ENCODE measurements around the gene MAN2A1. TPM values are rescaled to one million over a fixed set of nuclear protein-coding genes. Genes with fewer than 3 reads are reported as not detected.
A peak's percentile ranks its signal among the peaks of the same experiment; 100 is the strongest.

The MAN2A1 gene
- total and polyA plus RNA-seq, 2 experiments from 2014 or later, result 4.4 to 8.6 TPM

DNA sequence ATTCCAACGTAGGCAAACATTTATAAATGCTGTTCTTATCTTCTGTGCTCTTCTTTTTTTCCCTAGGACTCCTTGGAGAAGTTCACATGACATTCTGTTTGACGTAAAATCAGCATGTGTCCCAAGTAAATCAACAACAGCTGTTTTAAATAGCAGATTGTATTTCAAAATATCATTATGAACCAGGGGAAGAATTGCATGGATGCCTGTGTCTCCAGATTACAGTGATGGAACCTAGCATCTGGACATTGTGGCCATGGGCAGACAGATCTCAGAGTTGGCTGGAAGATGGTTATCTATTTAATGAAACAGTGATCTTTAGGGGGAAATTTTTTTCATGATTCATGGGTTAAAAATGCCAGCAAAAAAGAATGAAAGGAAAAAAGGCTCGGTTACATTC is 222.0 kb downstream of the MAN2A1 start:
- peaks cover 67% of the 10 kb centered on the region for H3K27me3 ChIP-seq

DNA sequence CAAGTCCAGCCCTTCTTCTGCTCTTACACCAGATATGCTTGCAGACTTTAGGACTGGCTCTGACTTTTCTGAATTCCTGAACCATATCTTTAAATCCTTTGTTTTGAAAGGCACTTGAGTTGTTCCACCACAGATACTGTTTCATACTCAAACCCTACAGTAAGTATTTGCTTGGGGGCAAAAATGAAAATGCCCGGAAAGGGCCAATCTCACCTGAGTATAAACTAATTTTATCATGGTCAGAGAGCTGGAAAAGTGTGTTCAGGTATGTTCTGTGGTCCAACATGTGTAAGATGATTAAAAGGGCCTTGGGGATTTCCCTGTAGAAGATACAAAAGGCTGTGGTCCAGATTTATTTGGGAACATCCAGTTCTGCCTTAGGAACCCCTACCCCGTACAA is 225.2 kb downstream of the MAN2A1 start:
- Histone ChIP-seq H3K27ac (no peak overlapping the region), H3K27me3 (peaks cover 63% of the 10 kb centered on the region), H3K36me3 (no peaks in the 10 kb centered on the region), H3K9me3 (ENCODE audit: low read depth) (no peaks in the 10 kb centered on the region), H3K4me1 (ENCODE audit: low read depth) (no peaks in the 10 kb centered on the region), H3K4me3 (no peak overlapping the region)
- TF ChIP-seq, protein P1, sequence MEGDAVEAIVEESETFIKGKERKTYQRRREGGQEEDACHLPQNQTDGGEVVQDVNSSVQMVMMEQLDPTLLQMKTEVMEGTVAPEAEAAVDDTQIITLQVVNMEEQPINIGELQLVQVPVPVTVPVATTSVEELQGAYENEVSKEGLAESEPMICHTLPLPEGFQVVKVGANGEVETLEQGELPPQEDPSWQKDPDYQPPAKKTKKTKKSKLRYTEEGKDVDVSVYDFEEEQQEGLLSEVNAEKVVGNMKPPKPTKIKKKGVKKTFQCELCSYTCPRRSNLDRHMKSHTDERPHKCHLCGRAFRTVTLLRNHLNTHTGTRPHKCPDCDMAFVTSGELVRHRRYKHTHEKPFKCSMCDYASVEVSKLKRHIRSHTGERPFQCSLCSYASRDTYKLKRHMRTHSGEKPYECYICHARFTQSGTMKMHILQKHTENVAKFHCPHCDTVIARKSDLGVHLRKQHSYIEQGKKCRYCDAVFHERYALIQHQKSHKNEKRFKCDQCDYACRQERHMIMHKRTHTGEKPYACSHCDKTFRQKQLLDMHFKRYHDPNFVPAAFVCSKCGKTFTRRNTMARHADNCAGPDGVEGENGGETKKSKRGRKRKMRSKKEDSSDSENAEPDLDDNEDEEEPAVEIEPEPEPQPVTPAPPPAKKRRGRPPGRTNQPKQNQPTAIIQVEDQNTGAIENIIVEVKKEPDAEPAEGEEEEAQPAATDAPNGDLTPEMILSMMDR (IDR thresholded peaks at IDR 0.05; ENCODE audit: low read depth, low read length), result no peak
- no peak for DNase-seq (ENCODE audit: low read depth in 1 of 2, low spot score in 1 of 2)

More for the DNA sequence above, 222.0 kb downstream of the MAN2A1 start:
- TF ChIP-seq, protein P1 (IDR thresholded peaks at IDR 0.05; ENCODE audit: low read depth, low read length), result no peak
- peak in 1 of 2 donors; percentile 47 for DNase-seq (ENCODE audit: low read depth in 1 of 2, low spot score in 1 of 2)
- Histone ChIP-seq H3K9me3 (ENCODE audit: low read depth) (no peaks in the 10 kb centered on the region), H3K4me1 (ENCODE audit: low read depth) (no peaks in the 10 kb centered on the region), H3K36me3 (no peaks in the 10 kb centered on the region), H3K27ac (no peak overlapping the region), H3K4me3 (no peak overlapping the region)

DNA sequence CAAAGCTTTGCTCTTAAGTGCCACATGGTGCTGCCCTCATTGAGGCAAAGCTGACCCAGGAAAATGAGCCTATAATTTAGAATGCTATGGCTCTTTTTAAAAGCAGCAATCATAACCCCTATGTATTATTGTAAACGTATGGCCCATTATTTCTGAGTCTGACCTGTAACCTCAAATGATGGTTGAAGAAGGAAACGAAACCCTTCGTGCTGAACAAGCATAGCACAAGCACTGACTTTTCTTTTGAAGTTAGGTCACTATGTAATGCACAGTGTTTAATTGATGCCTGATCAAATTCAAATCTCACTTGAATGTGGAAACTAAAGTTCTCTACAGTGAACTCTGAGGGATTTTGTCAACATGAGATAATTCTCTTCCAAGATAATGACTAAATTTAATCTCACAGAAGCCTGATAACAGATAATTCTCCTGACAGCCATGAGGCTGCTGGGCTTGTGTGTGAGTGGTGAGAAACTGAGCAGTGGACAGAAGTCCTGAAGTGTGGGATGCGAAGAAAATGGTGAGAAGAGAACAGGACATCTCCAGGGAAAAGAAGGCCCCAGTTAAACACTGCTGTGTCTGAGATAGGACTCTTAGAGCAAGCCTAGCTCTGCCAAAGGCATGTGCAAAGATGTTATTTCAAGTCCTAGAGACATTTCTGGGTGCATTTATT is 226.9 kb downstream of the MAN2A1 start:
- Histone ChIP-seq H3K4me3 (no peak overlapping the region), H3K9me3 (ENCODE audit: low read depth) (no peaks in the 10 kb centered on the region), H3K4me1 (ENCODE audit: low read depth) (peaks cover under 1% of the 10 kb centered on the region), H3K36me3 (no peaks in the 10 kb centered on the region), H3K27ac (no peak overlapping the region), H3K27me3 (peaks cover 60% of the 10 kb centered on the region)
- TF ChIP-seq, protein P1 (IDR thresholded peaks at IDR 0.05; ENCODE audit: low read depth, low read length), result no peak
- DNase-seq (ENCODE audit: low read depth in 1 of 2, low spot score in 1 of 2), result no peak
